HS-27A (cell line): ENCODE measurements around the gene EPHB3.
"Not testable (repeated sequence)": the region's sequence is repeated elsewhere in the genome, so short reads cannot be mapped to it uniquely, and the experiment has no call there.

Experiments
- DNase-seq: peaks from one replicate; pipeline ENCODE4 v3.0.0-alpha.2; 2012; ENCODE audit warnings: low read depth, missing footprints

EPHB3 gene

GRCh38 chr3:184600685-184601377 lies 39.2 kb downstream of the EPHB3 start:
- no peak for DNase-seq

DNA sequence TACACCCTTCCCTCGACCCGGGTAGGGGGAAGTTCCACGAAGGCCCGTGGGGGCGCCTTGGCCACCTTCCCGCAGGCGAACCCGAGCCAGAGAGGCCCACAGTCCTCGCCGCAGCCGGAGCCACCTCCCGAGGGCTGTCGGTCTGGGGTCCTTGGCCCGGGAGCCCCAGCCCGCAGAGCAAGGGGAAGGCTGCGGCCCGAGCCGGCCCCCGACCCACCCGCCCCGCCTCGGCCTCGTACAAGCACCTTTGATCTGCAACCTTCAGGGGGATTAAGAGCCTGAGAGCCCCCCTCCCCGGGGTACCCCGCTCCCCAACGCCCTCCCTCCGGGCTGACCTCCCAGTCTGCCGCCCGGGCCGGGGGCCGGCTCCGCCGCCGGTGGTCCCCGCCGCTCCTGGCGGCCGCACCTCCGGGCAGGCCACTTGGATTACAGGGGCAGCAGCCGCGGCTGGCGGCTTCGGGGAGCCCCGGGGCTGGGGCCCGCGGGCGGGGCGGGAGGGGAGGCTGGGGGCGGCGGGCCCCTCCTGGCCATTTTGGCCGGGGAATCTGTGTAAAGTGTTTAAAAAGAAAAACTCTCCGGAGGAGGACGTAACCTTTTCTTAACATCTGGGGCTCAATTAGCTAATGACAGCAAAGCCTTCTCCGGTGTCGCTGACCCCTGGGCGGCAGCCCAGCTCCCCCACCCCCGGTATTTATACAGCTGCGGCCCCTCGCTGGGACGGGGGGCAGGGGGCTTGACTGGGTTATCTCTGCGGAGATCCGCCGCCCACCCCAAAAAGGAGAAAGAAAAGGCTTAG lies 40.2 kb downstream of the EPHB3 start:
- DNase-seq = no peak

DNA sequence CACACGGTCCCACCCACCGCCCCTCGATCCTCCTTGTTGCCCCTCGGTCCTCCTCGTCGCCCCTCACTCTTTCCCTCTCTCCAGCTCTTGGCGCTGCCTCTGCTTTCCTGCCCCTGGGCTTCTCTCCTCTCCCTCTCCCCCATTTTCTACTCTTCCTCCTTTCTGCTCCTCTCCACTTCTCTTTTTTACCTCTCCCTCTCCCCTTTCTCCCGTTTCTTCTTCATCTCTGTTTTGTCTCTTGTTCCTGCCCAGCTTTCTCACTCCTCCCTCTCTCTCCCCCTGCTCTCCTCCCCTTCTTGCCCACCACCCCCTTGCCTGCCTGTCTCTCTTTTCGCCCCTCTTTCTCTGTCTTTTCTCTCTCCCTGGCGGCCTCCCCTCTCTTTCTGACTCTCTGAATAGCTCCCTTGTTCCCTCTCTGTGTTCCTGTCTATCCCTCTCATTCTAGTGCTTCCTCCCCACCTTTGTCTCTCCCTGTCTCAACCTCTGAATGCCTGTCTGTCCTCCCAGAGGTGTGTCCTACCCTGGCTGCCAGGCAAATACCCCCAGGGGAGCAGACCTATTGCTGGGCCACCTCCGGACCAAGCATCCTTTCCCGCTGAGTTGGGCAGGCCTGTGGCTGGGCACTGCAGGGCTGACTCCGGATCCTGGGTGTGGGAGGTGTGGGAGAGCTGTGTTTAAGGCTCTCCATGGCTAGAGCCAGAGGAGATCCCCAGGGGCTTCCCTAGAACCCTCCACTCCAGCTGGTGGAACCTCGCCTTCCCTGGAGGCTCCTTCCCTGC lies 41.0 kb downstream of the EPHB3 start:
- DNase-seq = no peak

- no peak for DNase-seq
Observed at GRCh38 chr3:184603151-184604030, 41.8 kb downstream of the EPHB3 start.

GRCh38 chr3:184604039-184604601 lies 42.5 kb downstream of the EPHB3 start:
- DNase-seq = no peak

- no peak for DNase-seq
Observed at GRCh38 chr3:184604615-184605290, 43.2 kb downstream of the EPHB3 start.

- DNase-seq = no peak
Observed at GRCh38 chr3:184608209-184608608, 46.6 kb downstream of the EPHB3 start.

GRCh38 chr3:184609476-184610244 lies 48.1 kb downstream of the EPHB3 start:
- no peak for DNase-seq

- no peak for DNase-seq
Observed at GRCh38 chr3:184610245-184610871, 48.8 kb downstream of the EPHB3 start.

- DNase-seq = no peak
Observed at GRCh38 chr3:184611607-184612281, 50.2 kb downstream of the EPHB3 start.

DNA sequence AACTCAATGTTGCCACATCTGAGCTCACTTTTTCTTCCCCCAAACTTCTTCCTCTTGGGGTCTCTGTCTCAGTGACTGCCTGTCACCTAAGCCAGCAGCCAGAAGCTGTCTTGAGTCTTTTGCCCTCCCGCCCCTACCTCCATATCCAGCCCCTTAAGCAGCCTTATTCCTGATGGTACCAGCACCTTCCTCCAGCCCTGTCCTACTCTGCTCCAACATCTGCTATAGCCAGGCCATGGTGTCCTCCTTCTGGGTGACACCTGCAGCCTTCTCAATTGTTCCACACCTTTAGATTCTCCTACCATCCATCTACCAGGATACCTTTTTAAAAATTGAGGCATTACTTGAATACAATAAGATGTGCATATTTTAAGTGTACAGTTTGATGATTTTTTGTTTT lies 53.8 kb downstream of the EPHB3 start:
- DNase-seq = no peak

DNA sequence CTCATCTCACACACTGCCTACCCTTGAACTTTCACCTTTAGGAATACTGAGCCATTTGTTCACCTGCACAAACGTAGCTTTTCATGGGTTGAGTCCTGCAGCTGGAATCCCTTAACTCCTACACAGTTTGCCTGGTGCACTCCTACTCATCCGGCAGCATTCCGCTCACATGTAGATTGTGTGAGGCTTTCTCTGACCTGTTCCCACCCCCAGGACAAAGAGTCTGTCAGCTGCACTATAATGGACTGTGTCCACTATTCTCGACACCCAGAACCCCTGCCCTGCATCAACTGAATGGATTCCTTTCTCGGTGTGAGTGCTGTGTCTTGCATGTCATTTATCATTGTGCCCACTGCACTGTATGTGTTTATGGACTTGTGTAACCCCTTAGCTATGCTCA lies 54.9 kb downstream of the EPHB3 start:
- DNase-seq = no peak

DNA sequence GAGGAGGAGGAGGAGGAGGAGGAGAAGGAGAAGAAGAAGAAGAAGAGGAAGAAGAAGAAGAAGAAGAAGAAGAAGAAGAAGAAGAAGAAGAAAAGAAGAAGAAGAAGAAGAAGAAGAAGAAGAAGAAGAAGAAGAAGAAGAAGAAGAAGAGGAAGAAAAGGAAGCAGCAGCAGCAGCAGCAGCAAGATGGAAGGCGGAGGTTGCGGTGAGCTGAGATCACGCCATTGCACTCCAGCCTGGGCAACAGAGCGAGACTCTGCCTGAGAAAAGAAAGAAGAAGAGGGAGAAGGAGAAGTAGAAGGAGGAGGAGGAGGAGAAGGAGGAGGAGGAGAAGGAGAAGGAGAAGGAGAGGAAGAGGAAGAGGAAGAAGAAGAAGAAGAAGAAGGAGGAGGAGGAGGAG lies 55.7 kb downstream of the EPHB3 start:
- DNase-seq = not testable (repeated sequence)

- DNase-seq = no peak
Observed at GRCh38 chr3:184618811-184619210, 57.2 kb downstream of the EPHB3 start.

DNA sequence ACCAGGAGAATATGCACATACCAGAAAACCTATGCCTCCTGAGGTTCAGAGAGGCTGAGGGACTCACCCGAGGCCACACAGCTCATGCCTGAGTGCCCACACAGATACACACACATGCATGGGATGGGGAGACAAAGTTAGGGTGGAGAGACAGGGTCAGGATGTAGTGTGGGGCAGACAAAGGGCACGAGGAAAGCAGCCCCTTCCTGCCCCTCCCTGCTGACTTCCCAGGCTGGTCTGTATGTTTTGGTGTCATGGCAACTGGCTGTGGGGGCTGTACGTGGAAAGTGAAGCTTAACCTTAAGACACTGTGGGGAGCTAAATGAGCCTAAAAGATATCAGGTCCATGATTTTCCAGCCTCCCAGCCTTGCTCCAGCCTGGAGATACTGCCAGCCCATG lies 57.8 kb downstream of the EPHB3 start:
- DNase-seq = no peak

DNA sequence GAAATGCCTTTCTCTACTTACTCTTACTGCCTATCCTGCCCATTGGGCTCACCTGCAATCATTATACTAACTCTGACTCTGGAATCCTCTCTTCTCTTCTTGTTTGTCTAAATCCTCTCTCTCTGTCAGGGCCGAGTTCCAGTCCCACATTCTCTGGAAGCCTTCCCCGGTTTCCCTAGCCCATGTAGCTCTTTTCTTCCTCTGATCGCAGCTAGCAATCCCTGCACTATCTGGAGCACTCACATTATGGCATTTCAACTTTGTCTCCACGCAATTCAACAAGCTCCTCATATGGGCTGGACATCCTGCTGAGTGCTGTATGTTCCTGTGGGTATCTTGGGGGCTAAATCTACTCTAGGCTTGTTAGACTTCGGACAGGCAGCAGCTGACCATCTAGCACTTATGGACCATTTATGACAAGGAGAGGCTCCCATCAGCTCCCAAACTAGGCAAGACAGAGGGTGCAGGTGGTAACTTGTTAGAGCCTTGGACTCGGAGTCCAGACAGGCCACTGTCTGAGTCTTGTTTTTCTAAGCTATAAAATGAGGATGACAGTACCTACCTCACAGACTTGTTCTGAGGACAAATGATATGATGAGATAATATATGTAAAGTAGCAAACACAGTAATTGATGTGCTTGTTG lies 58.3 kb downstream of the EPHB3 start:
- no peak for DNase-seq

DNA sequence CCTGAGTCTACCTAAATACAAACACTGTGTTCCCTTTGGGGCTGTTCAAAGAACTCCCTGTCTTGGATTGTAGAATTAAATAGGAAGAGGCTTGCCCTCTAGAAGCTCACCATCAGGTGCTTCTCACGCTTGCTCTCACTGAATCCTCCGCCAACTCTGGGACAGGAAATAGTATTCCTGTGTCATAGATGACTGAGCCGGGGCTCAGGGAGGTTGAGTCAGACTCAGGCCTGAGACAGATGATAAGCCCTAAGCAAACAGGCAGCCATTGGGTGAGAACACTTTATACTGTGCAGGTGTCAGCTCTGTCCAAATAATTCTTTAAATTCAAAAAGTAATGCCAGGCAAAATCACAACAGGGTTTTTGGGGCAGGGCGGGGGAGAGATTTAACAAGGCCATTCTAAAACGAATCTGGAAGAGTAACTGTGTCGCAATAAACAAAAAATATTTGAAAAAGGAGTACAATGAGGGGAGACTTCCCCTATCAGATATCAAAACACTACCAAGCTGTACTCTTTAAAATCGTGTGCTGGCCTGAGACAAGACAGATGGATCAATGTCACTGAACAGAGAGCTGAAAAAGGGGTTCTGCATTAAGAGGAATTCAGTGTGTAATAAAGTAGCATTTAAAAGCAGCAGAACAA lies 59.0 kb downstream of the EPHB3 start:
- no peak for DNase-seq

DNA sequence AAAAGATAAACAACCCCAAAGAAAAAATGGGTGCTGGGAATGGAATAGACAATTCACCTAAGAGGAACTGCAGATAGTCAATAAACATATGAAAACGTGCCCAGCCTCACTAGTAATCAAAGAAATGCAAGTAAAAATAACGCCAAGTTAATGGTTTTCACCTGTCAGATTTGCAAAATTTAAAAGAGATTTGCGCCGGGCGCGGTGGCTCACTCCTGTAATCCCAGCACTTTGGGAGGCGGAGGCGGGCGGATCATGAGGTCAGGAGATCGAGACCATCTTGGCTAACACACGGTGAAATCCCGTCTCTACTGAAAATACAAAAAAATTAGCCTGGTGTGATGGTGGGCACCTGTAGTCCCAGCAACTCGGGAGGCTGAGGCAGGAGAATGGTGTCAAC lies 60.6 kb downstream of the EPHB3 start:
- not testable (repeated sequence) for DNase-seq
